GM12875 (cell line): ENCODE results near the gene RGS19.

Experiments used
- H3K4me3 ChIP-seq: one replicate; pipeline ENCODE4 v1.5.1; 2011; ENCODE audit warnings: low read depth, low read length, control low read depth
- CTCF ChIP-seq: IDR thresholded peaks from 2 replicates; pipeline ENCODE4 v1.5.1; 2011; ENCODE audit warnings: low read depth, mild to moderate bottlenecking, control low read depth, inconsistent platforms, low read length, moderate library complexity, borderline replicate concordance; ENCODE audit not compliant: insufficient read depth

Gene RGS19

GRCh38 chr20:64055893-64056638 is 23.3 kb downstream of the RGS19 start:
- H3K4me3 ChIP-seq, result no peak overlapping the region
- no peak for TF ChIP-seq CTCF

DNA sequence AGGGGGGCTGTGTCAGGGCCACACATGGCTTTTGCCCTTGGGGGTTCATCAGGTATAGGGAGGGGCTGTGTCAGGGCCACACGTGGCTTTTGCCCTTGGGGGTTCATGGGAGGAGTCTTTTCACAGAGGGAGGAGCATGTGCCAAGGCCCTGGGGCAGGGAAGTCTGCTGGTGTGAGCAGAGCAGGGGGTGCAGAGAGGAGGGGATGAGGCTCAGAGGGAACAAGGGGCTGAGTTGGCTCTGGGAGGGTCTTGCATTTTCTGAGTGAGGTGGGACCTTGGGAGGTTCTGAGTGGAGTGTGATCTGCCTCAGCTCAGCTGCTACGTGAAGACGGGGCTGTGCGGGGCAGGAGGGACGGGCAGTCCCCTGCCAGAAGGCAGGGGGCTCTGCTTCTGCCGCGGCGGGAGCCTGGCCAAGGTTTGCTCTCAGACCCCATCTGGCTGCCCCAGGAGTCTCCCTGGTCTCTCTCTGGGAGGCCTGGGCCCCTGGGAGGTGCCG is 23.9 kb downstream of the RGS19 start:
- TF ChIP-seq CTCF, result no peak
- H3K4me3 ChIP-seq, result no peak overlapping the region

GRCh38 chr20:64053841-64054661 is 25.3 kb downstream of the RGS19 start:
- no peak overlapping the region for H3K4me3 ChIP-seq
- TF ChIP-seq CTCF, result peak; percentile 35; the same call in 1 of the 2 replicates

GRCh38 chr20:64052987-64053840 is 26.1 kb downstream of the RGS19 start:
- TF ChIP-seq CTCF, result no peak
- no peak overlapping the region for H3K4me3 ChIP-seq

DNA sequence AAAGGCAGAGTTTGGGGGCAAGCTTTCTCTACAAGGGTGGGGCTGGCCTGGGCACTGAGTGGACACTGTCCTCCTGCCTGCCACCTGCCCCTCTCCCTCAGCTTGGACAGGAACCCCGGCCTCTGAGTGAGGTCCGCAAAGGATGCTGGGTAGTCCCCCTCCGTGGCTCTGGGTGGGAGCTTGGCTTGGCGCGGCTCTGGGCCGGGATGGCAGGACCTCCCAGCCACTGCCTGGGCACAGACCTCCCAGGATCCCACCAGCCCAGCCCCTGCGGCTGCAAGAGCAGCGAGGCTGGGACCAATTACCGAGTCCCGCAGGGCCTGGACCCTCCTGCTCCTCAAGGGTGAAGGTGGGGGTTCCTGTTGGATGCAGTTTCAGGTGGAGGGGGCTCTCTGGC is 27.0 kb downstream of the RGS19 start:
- no peak overlapping the region for H3K4me3 ChIP-seq
- TF ChIP-seq CTCF, result no peak

- H3K4me3 ChIP-seq, result no peak overlapping the region
- no peak for TF ChIP-seq CTCF
Measured at GRCh38 chr20:64051561-64052325, 27.6 kb downstream of the RGS19 start.
